T1000 (cell line): Measurements from ENCODE around the gene MAST4.
"Not testable (repeated sequence)": the region's sequence is repeated elsewhere in the genome, so short reads cannot be mapped to it uniquely, and the experiment has no call there.

Source experiments
- DNase-seq: peaks from one replicate; lab custom pipeline; 2025; ENCODE audit warnings: mixed read lengths; lab: John Stamatoyannopoulos, UW

Gene MAST4

DNA sequence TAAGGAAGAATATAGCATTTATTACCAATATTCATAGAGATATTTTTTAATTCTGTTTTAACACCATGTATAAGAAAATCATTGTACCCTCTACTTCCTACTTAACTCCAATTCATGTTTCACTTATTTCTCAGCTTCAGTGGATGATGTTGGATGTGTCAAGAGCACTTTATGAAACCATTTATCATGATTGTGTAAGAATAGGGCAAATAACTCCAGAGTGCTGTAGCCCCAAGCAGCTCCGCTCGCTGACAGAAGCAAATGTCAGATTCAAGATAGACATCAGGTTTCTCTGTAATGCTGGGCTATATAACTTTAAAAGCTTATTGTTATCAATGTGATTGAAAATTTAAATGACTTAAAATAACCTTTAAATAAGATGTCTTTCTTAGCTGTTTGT lies 50.4 kb downstream of the MAST4 start:
- DNase-seq, result no peak

DNA sequence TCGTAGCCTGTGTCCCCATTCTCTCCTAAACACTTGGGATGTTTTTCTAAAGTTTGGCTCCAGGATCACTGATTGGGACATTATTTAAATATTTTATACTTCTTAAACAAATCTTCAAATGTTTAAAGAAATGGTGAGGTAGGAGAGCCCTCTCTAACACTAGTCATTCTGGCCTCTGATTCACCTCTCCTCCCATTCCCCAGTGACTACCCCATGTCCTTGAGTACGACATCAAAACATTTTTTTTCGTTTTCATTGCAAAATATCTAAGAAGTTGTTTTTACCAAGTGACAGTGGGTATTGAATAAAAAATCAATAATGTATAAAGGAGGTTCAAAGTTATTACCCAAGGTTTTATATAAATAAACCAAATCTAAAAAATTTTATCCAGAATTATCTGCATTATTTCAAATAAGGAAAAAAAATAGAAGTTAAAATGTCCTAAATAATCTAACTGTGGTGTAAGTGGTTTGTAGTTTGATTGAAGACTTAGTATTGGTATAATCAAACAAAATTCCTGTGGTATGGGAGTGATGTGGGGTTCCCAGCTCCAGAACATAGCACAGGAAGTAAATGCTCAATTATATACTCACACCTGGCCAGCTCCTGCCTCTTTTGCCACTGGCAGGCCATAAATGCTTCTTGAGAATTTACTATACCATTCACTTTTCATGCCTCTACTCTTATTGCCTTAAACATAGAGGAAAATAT lies 51.1 kb downstream of the MAST4 start:
- no peak for DNase-seq

DNA sequence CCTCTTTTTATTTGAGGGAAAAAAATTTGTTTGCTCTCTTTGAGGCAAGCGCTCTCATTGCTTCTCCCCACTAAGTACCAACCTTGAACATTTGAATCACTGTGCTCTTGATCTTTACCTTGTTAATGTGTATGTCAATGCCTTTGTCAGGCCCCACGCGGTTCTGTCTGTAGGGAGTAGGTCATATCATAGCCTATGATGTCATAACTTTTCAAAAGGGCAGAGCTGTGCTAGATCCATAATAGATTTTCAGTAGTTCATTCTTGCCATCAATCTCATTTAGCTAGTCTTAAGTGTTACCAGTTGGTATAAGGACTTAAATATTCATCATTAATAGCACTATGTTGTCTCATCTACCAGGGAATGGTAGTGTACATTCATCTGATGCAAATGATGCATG lies 56.6 kb downstream of the MAST4 start:
- no peak for DNase-seq

DNA sequence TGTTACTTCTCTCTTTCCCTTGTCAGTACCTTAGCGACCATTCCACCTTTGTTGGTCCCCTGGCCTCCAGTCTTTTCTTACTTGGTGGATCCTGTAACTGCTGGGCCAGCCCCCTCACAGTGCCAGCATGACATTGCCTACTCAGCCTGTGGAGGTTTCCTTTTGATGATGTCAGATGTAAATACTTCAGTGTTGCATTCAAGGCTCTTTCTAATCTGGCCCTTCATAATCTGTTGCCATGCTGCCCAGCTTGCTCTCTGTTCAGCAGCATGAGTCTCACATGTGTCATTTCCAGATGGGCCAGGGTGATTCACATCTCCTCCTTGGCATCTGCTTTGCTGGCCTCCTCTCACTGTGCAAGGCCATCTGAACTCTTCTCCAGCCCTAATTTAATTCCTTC lies 57.1 kb downstream of the MAST4 start:
- DNase-seq, result peak; percentile 24

DNA sequence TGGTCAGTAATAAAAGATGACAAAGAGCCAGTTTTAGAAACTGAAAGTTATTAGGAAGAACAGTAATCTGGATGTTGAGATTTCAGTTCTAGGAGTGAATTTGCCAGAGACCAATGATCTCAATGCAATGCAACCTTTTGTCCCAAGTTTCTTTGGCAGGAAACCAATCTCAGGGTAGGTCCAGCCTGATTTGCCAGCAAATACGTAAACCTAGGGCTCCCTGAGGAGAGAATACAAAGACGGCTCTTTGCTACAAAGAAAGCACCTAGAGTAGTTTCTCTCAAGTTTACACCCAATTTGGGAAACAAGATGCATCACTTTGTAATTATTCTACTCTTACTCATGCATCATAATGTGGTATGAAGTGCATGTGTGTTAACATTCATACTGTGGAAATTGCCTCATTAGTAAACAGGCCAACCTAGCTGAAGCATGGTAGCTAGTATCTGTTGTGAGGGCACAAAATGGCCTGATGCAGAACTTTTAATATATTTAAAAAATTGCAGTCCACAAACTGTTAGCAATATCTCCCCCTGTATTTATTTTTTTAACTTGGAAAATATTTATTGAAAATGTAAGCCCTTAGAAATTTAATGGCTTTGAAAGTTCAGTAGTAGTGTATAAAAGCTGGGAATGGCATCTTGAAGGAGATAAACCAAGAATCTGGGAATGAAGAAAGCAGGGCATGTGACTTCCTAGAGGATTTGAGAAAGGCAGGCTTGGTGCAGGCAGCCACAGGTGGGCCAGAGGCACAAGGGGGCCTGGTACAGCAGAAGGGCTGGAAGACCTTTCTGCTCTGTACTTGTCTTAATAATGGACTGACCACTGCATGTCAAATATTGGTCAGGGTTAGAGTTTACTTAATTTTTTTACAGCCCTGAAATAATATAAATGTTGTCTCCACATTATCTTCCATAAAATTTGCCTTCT lies 59.5 kb downstream of the MAST4 start:
- DNase-seq, result no peak

DNA sequence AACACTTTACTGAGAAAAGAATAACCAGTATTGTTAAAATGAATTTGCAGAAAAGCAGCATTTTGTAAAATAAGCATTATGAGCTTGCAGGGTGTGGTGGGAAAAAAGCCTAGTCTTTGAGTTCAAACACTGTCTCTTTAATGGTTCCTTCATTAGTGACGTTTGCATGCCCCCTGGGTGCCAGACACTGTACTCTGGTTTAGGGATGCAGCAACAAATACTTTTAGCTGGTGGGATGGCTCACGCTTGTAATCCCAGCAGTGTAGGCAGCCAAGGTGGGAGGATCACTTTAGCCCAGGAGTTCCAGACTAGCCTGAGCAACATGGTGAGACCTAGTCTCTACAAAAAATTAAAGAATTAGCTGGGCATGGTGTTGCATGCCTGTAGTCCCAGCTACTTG lies 62.3 kb downstream of the MAST4 start:
- no peak for DNase-seq

DNA sequence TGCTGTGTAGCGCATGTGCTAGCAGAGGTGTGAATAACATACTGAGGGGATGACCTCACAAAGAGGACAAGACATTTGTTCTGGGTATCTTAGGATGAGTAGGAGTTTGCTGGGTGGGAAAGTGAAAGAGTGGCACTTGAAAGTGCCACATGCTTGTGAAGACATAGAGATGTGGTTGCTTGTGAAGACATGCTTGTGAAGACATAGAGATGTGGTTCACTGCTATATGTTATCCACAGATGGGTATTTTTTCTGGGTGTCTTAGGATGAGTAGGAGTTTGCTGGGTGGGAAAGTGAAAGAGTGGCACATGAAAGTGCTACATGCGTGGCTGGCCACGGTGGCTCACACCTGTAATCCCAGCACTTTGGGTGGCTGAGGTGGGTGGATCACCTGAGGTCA lies 63.6 kb downstream of the MAST4 start:
- DNase-seq, result no peak

DNA sequence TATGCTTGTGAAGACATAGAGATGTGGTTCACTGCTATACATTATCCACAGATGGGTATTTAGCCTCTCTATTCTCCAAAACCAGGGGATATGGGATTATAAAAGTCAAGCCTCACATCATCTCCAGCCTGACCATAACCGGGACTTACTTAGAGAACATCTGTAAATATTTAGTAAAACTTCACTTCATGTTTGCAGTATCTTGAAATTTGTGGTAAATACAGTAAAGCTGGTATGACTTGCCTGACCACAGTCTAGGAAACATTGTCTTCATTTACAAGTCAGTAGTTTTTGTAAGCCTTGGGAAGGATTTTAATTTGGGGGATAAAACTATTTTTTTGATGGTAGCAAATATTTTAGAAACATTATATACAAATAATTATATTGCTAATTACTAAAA lies 64.2 kb downstream of the MAST4 start:
- DNase-seq, result no peak

DNA sequence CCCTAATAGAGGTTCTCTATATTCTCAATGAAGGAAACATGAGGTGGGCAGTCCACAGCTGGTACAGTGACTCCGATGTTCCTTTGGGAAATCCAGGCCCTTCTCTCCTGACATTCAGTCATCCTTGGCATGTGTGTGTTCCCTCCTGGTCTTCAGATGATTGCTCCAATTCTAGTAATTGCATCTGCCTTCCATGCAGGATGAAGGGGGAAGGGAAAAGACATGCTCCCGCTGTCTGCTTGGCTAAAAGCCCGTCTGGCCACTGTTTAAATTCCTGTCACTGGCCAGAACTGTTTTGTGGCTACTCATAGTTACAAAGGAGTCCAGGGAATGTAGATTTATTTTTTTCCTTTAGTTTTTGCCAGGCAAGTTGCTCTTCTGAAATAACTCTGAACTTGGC lies 65.0 kb downstream of the MAST4 start:
- no peak for DNase-seq

DNA sequence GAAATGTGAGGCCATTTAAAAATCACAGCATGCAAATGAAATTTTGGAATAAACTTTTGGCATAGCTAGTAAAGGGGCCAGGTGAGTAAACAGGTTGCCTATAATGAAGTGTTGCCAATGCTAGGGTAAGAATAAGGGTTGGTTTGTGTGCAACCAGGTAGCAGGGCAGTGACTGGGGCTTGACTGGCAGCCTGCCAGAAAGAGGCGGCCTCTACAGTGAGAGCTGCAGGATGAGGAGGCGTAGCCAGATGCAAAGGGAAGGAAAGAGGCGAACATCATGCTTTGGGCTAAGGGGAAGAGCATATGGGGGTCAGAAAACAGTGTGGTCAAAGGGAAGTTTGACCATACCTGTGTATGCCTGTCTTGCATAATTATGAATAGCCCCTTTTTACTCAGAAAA lies 70.6 kb downstream of the MAST4 start:
- DNase-seq, result no peak

DNA sequence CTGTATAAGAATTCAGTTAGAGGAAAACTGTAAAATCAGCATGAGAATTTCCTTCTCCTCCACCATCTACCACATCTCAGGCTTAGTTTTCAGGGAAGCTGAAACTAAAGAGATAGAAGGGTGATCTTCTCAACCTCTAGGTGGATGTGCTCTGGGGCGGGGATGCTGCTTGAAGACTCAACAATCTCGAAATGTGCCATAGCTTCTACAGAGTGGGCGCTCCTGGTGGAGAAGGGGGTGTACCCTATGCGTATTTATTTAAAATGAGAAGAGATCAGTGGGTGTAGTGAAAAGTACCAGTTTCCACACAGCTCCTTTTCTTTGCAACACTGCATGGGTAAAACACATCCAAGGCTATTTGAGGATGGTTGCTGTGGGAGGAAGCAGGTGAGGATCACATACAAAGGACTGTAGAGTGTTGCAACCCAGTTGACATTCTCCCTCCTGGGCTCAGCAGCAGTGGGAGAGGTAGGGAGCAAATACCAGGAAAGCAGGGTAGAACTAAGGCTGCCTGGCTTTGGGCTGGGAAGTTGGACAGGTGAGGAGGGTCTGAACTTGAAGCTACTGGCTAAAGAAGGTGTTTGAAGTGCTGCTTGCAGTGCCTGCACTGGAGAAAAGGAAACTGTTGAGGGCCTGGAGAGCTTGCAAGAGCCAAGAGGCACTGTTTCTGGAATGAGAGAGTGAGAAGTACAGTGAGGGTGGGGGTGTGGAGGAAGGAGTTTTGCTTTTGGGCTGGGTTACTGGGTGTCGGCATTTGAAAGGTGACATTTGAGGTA lies 73.1 kb downstream of the MAST4 start:
- no peak for DNase-seq

DNA sequence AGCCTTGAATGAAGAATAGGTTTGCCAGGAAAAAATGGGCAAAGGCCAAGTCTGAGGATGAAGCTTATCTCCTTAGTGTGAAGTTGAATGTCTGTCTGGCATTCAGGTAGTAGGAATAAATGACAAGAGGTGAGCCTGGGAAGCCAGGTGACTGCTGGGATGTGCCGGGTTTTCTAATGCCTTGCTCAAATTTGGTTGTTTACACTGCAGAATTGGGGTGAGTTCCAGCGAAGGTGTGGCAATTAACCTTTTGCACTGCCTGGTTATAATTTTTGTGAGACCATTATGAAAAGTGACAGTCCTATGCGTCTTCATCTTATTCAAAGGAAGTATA lies 73.6 kb downstream of the MAST4 start:
- DNase-seq, result no peak

DNA sequence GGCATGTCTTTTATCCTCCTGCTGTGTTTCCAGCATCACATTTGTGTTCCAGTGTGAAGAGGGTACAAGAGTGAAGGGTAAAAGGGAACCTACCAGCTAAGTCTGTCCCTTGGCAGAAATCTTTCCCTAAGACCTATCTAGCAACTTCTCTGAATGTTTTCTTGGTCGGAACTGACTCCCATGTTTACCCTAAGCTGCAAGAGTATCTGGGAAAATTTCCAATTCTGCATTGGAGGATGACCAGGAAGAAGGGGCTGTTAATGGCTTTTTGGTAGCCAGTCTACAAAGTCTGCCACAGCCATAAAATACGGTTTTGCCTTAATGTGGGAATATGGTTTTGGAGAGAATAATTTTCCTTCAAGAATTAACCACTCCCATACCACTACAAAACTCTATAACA lies 75.1 kb downstream of the MAST4 start:
- no peak for DNase-seq

DNA sequence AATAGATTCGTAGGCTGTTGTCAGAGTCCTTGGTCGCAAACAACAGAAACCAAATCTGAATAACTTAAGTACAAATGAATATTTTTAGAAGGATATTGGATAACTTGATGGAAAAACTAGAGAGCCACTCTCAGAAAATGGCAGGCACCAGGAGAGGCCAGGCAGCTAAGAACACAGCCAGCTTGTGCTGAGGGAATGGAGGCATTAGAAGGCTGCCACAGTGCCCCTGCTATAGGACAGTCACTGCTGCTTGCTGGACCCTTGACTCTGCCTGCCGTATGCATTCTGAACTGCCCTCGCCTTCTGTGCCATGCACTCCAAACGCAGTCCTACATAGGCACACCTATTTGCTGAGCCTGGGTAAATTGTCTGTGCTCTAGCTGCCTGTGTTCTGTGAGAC lies 78.6 kb downstream of the MAST4 start:
- DNase-seq, result no peak

DNA sequence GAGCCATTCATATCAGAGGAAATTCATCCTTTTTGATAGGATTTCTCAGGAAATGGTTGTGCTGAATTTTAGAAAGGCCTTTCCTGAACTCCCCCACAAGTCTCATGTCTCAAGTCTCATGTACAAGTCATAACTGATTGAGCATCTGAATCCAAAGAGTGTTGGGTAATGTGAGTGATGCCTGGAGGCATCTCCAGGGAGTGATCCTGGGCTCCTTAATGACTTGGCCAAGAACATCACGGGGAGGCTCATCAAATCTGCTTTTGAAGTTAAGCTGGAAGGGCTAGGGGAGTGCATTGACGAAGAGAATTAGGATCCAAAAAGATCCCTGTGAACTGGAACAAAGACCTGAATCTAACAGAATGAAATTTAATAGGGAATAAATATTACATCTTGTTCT lies 79.2 kb downstream of the MAST4 start:
- no peak for DNase-seq

DNA sequence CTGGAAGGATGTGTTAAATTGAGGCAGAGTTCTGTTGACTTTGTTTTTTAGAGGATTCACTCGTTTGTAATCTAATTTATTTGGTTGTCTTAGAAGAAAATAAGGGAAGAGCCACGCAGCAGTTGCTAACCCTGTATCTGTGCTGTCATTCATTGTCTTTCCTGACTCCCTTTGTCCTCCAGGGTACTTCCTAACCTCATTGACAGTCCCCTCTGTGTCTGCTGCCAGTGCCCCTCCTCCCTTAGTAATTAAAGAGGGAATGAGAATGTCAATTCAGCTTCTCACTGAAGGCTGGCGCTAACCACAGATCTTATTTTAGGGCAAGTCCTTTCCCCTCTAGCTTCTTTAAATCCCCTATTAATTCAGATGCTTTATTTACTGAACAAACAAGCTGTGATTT lies 84.0 kb downstream of the MAST4 start:
- DNase-seq, result no peak

DNA sequence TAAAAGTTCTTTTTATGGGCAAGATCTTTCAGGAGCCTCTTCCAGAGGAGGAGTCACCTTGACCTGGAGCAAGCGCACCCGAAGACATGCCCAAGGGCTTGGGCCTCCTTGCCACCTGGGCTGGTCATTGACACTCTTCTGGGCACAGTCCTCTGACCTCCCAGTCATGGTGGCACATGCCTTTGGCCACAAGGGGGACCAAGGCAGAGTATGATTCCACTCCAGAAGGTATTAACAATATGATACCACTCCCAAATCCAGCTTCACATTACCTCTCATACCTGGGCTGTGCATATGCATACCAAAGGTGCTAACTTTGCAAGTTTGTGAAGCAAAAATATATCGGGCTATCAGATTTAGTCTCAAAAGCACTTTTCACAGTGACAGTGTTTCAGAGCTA lies 84.6 kb downstream of the MAST4 start:
- no peak for DNase-seq

DNA sequence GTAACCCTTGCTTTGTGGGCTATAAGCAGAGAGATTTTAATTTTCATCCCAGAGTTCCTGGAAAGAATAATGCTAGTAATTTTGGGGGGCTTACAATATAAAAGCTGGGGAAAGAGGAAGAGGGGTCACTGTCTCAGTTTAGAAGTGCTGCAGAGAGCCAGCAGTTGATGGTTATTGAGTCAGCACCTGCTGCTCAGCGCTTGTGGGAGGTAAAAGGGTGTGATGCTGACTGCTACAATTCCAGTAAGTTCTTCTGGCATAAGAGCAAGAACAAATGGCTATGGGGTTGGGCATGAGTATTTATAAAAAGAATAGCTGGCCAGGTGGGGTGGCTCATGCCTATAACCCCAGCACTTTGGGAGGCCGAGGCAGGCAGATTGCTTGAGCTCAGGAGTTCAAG lies 88.5 kb downstream of the MAST4 start:
- DNase-seq, result no peak

DNA sequence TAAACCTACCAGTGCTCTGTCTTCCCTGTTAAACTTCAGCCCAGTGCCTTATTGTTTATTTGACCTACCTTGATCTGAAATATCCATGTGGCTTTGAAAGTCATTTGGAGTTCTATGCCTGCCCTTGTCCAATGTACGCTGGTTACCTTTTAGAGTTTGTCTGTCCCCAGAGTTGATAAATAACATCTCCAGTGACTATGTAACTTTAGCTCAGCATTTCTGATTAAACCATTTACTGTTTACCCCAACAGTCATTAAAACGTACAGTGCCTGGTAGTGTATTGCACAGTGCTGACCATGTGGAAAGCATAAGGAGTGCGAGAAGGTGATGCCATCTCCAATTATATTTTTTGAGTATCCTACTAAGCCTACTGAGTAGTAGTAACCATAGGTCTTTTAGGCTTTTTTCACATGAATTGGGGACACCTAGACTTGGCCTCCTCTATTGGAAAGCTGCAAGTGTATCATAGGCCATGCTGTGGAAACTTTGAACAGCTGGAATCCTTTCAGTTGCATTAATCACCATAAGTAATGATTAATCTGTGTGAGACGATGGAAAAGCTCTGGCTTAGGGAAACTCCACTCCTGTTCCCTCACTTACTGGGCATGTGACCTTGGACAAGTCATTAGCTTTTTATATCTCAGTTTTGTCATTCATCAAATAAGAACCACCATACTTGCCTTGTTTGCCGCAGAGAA lies 93.5 kb downstream of the MAST4 start:
- no peak for DNase-seq

DNA sequence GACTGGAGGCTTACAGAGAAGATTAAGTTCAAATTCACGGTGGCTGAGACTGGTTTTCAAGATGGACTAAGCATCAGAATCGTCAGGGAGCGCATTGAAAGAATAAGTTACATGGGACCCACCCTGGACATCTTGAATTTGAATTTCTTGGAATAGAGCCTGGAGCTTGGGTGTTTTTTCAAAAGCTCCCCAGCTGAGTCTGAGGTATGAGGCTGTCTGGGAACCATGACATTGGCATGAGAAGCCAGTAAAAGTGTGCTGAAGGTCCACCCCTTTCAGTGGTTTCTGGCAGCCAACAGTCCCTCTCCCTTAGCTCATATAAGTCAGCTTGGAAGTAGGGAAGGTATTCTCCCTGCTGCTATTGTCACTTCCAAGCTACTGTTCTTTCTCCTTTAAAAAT lies 97.8 kb downstream of the MAST4 start:
- DNase-seq, result no peak

DNA sequence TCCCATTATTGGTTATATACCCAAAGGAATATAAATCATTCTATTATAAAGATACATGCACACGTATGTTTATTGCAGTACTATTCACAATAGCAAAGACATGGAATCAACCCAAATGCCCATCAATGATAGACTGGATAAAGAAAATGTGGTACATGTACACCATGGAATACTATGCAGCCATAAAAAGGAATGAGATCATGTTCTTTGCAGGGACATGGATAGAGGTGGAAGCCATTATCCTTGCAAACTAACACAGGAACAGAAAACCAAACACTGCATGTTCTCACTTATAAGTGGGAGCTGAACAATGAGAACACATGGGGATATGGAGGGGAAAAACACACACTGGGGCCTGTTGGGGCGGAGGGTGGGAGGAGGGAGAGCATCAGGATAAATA lies 99.6 kb downstream of the MAST4 start:
- DNase-seq, result not testable (repeated sequence)
